Immature natural killer cell (primary cell): ENCODE measurements around the gene PTPRD. TPM values are rescaled to one million over a fixed set of nuclear protein-coding genes. Genes with fewer than 3 reads are reported as not detected.

Experiments
- DNase-seq, 3 donors: peaks; one replicate each; pipeline ENCODE4 v3.0.0; 2022; ENCODE audit warnings: mixed read lengths in 1 of 3
- H3K27ac Mint-ChIP-seq, 6 donors: one replicate each; pipeline ENCODE4 v1.8.0; 2020; ENCODE audit warnings: mixed read lengths in 6 of 6, mild to moderate bottlenecking in 5 of 6, inconsistent platforms in 4 of 6, moderate library complexity in 3 of 6
- H3K27me3 Mint-ChIP-seq, 3 donors: one replicate each; pipeline ENCODE4 v1.8.0; 2020 to 2021; ENCODE audit warnings: low read depth in 3 of 3, mild to moderate bottlenecking in 3 of 3, mixed read lengths in 3 of 3, moderate library complexity in 3 of 3, inconsistent platforms in 1 of 3
- H3K36me3 Mint-ChIP-seq, 3 donors: one replicate each; pipeline ENCODE4 v1.8.0; 2020; ENCODE audit warnings: mixed read lengths in 3 of 3, inconsistent platforms in 2 of 3, mild to moderate bottlenecking in 2 of 3
- H3K4me1 Mint-ChIP-seq, 2 donors: one replicate each; pipeline ENCODE4 v1.8.0; 2020; ENCODE audit warnings: inconsistent platforms in 2 of 2, mild to moderate bottlenecking in 2 of 2, mixed read lengths in 2 of 2, moderate library complexity in 1 of 2
- H3K4me3 Mint-ChIP-seq, 5 donors: one replicate each; pipeline ENCODE4 v1.8.0; 2020; ENCODE audit warnings: mild to moderate bottlenecking in 5 of 5, mixed read lengths in 5 of 5, inconsistent platforms in 3 of 5, moderate library complexity in 3 of 5
- H3K9me3 Mint-ChIP-seq, 6 donors: one replicate each; pipeline ENCODE4 v1.8.0; 2020; ENCODE audit warnings: mild to moderate bottlenecking in 6 of 6, mixed read lengths in 6 of 6, inconsistent platforms in 4 of 6, moderate library complexity in 3 of 6
- polyA plus RNA-seq, 3 donors: library from polyadenylated mRNA; unstranded; fragments of 300-500 nt; fragmentation: Illumina TruSeq; gene quantifications; one replicate each; pipeline ENCODE4 v1.2.3, GENCODE V29; 2021

The PTPRD gene
- polyA plus RNA-seq, 3 donors from 2014 or later, result not detected

DNA sequence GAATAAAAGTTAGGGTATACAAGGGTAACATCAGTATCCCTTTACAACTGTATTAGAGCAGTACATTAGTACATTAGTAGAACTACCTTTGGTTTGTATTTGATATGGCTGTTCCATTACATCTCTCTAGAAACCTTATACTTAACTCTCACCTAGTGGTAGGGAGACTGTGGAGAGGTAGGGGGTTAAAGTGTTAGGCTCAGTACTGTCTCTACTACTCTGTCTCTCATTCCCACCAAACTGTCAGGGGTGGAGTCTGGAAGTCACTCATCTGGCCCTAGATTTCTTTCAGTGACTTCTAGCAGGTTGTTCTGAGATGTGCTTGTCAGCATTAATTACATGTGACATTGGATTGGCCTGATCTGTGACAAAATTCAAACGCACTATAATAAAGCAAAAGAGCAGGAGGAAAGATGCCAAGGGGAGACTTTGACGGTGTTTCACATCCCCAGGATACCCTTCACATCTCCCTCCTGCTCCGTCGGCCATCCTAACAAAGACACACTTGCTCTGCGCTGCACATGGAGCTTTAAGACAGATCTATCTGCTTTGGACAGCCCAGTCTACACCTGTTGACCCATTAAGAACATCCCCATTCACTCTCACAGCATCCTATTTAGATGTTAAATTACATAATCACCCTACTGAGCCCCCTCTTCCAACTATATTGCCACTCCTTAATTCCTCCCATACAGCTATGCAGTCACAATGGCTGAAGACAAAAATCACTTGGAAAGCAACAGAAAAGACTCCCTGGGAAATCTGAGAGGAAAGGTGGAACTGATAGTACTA, 1770.2 kb downstream of the PTPRD start:
- Mint-ChIP-seq H3K4me3 (no peak overlapping the region), H3K9me3 (peaks cover 0 to 10% (median 0%) of the 10 kb centered on the region in 6 donors)

DNA sequence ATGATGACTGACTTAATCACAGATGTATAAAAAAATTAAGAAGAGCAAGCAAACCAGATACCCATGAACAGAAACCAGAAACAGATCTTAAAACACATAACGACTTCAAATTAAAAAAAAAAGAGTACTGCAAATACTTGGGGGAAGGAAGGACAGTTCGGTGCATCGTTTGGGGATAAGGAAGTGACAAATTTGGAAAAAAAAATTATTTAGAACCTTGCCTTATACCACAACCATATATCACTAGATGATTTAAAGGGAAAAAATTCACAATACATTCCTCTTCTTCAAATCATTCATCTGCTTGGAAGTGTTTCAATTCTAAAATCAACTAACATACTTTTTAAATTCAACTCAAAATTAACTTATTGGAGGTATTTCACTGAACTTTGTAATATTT, 1774.7 kb downstream of the PTPRD start:
- peaks cover 0 to 9% (median under 1%) of the 10 kb centered on the region in 6 donors for H3K9me3 Mint-ChIP-seq
- no peaks in the 10 kb centered on the region for H3K27me3 Mint-ChIP-seq
- no peak for DNase-seq
- no peaks in the 10 kb centered on the region for H3K4me1 Mint-ChIP-seq
- no peak overlapping the region for H3K4me3 Mint-ChIP-seq
- H3K27ac Mint-ChIP-seq, result no peak overlapping the region
- no peaks in the 10 kb centered on the region for H3K36me3 Mint-ChIP-seq

More for the DNA sequence above, 1770.2 kb downstream of the PTPRD start:
- no peak for DNase-seq
- Mint-ChIP-seq H3K27me3 (peaks cover 0 to 2% (median 0%) of the 10 kb centered on the region in 3 donors), H3K4me1 (no peaks in the 10 kb centered on the region), H3K27ac (no peak overlapping the region), H3K36me3 (no peaks in the 10 kb centered on the region)

DNA sequence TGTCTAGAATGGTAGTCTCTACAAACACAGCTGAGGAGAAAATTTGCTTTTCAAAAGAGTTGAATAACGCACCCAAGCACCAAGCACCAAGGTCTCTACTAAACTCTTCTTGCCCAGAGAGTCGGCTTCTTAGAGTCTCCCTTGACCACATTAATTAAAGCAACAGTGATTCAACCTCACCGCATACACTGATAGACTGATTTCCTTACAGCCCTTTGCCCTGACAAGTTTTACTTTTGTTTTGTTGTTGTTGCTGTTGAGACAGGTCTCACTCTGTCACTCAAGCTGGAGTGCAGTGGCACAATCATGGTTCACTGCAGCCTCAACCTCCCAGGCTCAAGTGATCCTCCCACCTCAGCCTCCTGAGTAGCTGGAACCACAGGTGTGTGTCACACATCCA, 1777.5 kb downstream of the PTPRD start:
- Mint-ChIP-seq H3K36me3 (no peaks in the 10 kb centered on the region), H3K9me3 (peaks cover 0 to 5% (median under 1%) of the 10 kb centered on the region in 6 donors), H3K27ac (no peak overlapping the region), H3K4me1 (no peaks in the 10 kb centered on the region), H3K27me3 (peaks cover 0 to 2% (median 0%) of the 10 kb centered on the region in 3 donors), H3K4me3 (no peak overlapping the region)
- no peak for DNase-seq

- DNase-seq, result no peak
- peaks cover 0 to 3% (median 0%) of the 10 kb centered on the region in 6 donors for H3K9me3 Mint-ChIP-seq
- H3K4me1 Mint-ChIP-seq, result no peaks in the 10 kb centered on the region
- H3K4me3 Mint-ChIP-seq, result no peak overlapping the region
- H3K36me3 Mint-ChIP-seq, result no peaks in the 10 kb centered on the region
- H3K27ac Mint-ChIP-seq, result no peak overlapping the region
- peaks cover 0 to 2% (median 0%) of the 10 kb centered on the region in 3 donors for H3K27me3 Mint-ChIP-seq
Measured at GRCh38 chr9:8832955-8833354, 1779.8 kb downstream of the PTPRD start.

- no peak overlapping the region for H3K4me3 Mint-ChIP-seq
- DNase-seq, result no peak
- H3K9me3 Mint-ChIP-seq, result peaks cover 0 to 3% (median 0%) of the 10 kb centered on the region in 6 donors
- no peak overlapping the region for H3K27ac Mint-ChIP-seq
- no peaks in the 10 kb centered on the region for H3K4me1 Mint-ChIP-seq
- H3K36me3 Mint-ChIP-seq, result no peaks in the 10 kb centered on the region
- H3K27me3 Mint-ChIP-seq, result peaks cover 0 to 2% (median 0%) of the 10 kb centered on the region in 3 donors
Measured at GRCh38 chr9:8832386-8832785, 1780.4 kb downstream of the PTPRD start.

GRCh38 chr9:8831568-8831967, 1781.2 kb downstream of the PTPRD start:
- H3K9me3 Mint-ChIP-seq, result peaks cover 0 to 8% (median under 1%) of the 10 kb centered on the region in 6 donors
- DNase-seq, result no peak
- no peak overlapping the region for H3K4me3 Mint-ChIP-seq
- H3K4me1 Mint-ChIP-seq, result no peaks in the 10 kb centered on the region
- no peaks in the 10 kb centered on the region for H3K36me3 Mint-ChIP-seq
- peaks cover 0 to 4% (median 0%) of the 10 kb centered on the region in 3 donors for H3K27me3 Mint-ChIP-seq
- H3K27ac Mint-ChIP-seq, result no peak overlapping the region

GRCh38 chr9:8826281-8826680, 1786.5 kb downstream of the PTPRD start:
- H3K4me3 Mint-ChIP-seq, result no peak overlapping the region

GRCh38 chr9:8825585-8826147, 1787.1 kb downstream of the PTPRD start:
- Mint-ChIP-seq H3K27me3 (peaks cover 0 to 4% (median 2%) of the 10 kb centered on the region in 3 donors), H3K4me1 (no peaks in the 10 kb centered on the region), H3K4me3 (no peak overlapping the region), H3K36me3 (no peaks in the 10 kb centered on the region), H3K27ac (no peak overlapping the region), H3K9me3 (peaks cover 0 to 15% (median 2%) of the 10 kb centered on the region in 6 donors)
- no peak for DNase-seq

More at GRCh38 chr9:8826281-8826680, 1786.5 kb downstream of the PTPRD start:
- Mint-ChIP-seq H3K36me3 (no peaks in the 10 kb centered on the region), H3K9me3 (peaks cover 0 to 15% (median 2%) of the 10 kb centered on the region in 6 donors), H3K4me1 (no peaks in the 10 kb centered on the region), H3K27ac (no peak overlapping the region), H3K27me3 (peaks cover 0 to 4% (median 2%) of the 10 kb centered on the region in 3 donors)
- DNase-seq, result no peak

- peaks cover 0 to 2% (median 2%) of the 10 kb centered on the region in 3 donors for H3K27me3 Mint-ChIP-seq
- H3K36me3 Mint-ChIP-seq, result no peaks in the 10 kb centered on the region
- no peak overlapping the region for H3K4me3 Mint-ChIP-seq
- no peaks in the 10 kb centered on the region for H3K4me1 Mint-ChIP-seq
- H3K27ac Mint-ChIP-seq, result no peak overlapping the region
- no peak for DNase-seq
- peaks cover 0 to 14% (median 2%) of the 10 kb centered on the region in 6 donors for H3K9me3 Mint-ChIP-seq
Measured at GRCh38 chr9:8823131-8823895, 1789.5 kb downstream of the PTPRD start.

- DNase-seq, result no peak
- Mint-ChIP-seq H3K4me3 (no peak overlapping the region), H3K36me3 (no peaks in the 10 kb centered on the region), H3K27ac (no peak overlapping the region), H3K27me3 (peaks cover 0 to 2% (median 2%) of the 10 kb centered on the region in 3 donors), H3K9me3 (peaks cover 0 to 14% (median 2%) of the 10 kb centered on the region in 6 donors), H3K4me1 (no peaks in the 10 kb centered on the region)
Measured at GRCh38 chr9:8822667-8823025, 1790.2 kb downstream of the PTPRD start.

GRCh38 chr9:8821910-8822666, 1790.7 kb downstream of the PTPRD start:
- no peak overlapping the region for H3K27ac Mint-ChIP-seq
- no peak overlapping the region for H3K4me3 Mint-ChIP-seq
- H3K9me3 Mint-ChIP-seq, result peaks cover 0 to 14% (median 2%) of the 10 kb centered on the region in 6 donors
- no peaks in the 10 kb centered on the region for H3K36me3 Mint-ChIP-seq
- no peak for DNase-seq
- no peaks in the 10 kb centered on the region for H3K4me1 Mint-ChIP-seq
- peaks cover 0 to 2% (median 2%) of the 10 kb centered on the region in 3 donors for H3K27me3 Mint-ChIP-seq

DNA sequence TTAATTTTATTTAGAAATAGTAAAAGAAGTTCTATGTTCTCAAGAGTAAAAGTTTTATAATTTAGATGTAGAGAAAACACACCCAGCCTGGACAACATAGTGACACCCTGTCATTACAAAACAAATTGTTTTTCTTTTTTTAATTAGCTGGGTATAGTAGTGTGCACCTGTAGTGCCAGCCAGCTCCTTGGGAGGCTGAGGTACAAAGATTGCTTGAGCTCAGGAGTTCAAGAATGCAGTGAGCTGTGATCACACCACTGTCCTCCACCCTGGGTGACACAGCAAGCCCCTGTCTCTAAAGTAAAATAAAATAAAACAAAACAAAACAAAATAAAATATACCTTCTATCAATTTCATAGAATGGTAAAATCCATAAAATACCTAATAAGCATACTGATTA, 1795.5 kb downstream of the PTPRD start:
- Mint-ChIP-seq H3K36me3 (no peaks in the 10 kb centered on the region), H3K4me3 (no peak overlapping the region), H3K27ac (no peak overlapping the region), H3K27me3 (no peaks in the 10 kb centered on the region), H3K4me1 (no peaks in the 10 kb centered on the region), H3K9me3 (peaks cover 0 to 7% (median 0%) of the 10 kb centered on the region in 6 donors)
- no peak for DNase-seq

DNA sequence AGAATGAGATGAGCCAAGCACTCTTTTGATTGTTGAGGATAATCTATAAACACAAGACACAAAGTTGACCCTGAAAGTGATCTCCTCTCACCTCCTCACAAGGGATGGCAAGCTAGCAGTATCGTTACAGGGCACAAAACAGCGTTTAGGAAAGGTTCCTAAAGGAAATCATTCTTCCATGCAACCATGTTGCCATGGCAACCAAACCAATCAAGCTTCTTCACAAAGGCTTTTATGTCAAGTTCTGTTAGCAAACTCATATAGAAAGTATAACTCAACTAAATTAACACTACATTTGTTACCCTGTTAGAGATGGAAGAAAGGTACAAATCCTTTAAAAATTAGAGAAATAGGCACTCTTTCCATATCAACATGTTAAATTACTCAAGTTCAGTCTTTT, 1796.4 kb downstream of the PTPRD start:
- H3K4me1 Mint-ChIP-seq, result no peaks in the 10 kb centered on the region
- H3K36me3 Mint-ChIP-seq, result no peaks in the 10 kb centered on the region
- peaks cover 0 to 7% (median 0%) of the 10 kb centered on the region in 6 donors for H3K9me3 Mint-ChIP-seq

More for the DNA sequence above, 1796.4 kb downstream of the PTPRD start:
- DNase-seq, result no peak
- Mint-ChIP-seq H3K27me3 (no peaks in the 10 kb centered on the region), H3K4me3 (no peak overlapping the region), H3K27ac (no peak overlapping the region)
